H1 (cell line): ENCODE results near the gene DMGDH. TPM values are rescaled to one million over a fixed set of nuclear protein-coding genes. Genes with fewer than 3 reads are reported as not detected.
A peak's percentile ranks its signal among the peaks of the same experiment; 100 is the strongest.

ENCODE experiments used
- BRCA1 ChIP-seq: IDR thresholded peaks from 2 replicates; pipeline ENCODE4 v1.6.1; 2012; ENCODE audit warnings: low read depth, low read length, improper control_type of control experiment
- CREB1 ChIP-seq: IDR thresholded peaks from 2 replicates; pipeline ENCODE4 v1.6.1; 2012; ENCODE audit warnings: inconsistent platforms
- CTCF ChIP-seq, 3 experiments: IDR thresholded peaks; 1 replicate in 2 of 3; 2 replicates in 1 of 3; pipeline versions ENCODE4 v1.5.1 to v1.6.1; 2011; ENCODE audit warnings: low read length in 3 of 3, mild to moderate bottlenecking in 3 of 3, inconsistent platforms in 2 of 3, low read depth in 1 of 3, moderate library complexity in 1 of 3; ENCODE audit not compliant: insufficient read depth in 1 of 3; ENCODE audit errors: control extremely low read depth in 1 of 3
- EP300 ChIP-seq, 2 experiments: IDR thresholded peaks; 1 replicate in 1 of 2; 2 replicates in 1 of 2; pipeline ENCODE4 v1.6.1; 2011 to 2012; ENCODE audit warnings: low read depth in 2 of 2, low read length in 2 of 2, mild to moderate bottlenecking in 2 of 2, borderline replicate concordance in 1 of 2, inconsistent platforms in 1 of 2, moderate library complexity in 1 of 2
- HDAC2 ChIP-seq, 2 experiments: fragments of 300-600 bp in 1 of 2; sonication (generic) in 1 of 2; IDR thresholded peaks; 2 replicates each; pipeline ENCODE4 v1.6.1; 2011 to 2012; ENCODE audit warnings: low read depth in 2 of 2, low read length in 2 of 2, mild to moderate bottlenecking in 2 of 2, moderate library complexity in 2 of 2, borderline replicate concordance in 1 of 2, inconsistent platforms in 1 of 2
- HDAC6 ChIP-seq: IDR thresholded peaks from one replicate; pipeline ENCODE4 v1.7.1; 2012; ENCODE audit warnings: low read depth, mild to moderate bottlenecking, inconsistent platforms, low read length, moderate library complexity
- JUND ChIP-seq: IDR thresholded peaks from 2 replicates; pipeline ENCODE4 v1.6.1; 2011; ENCODE audit warnings: mild to moderate bottlenecking, improper control_type of control experiment, low read length
- RAD21 ChIP-seq, 2 experiments: IDR thresholded peaks in 1 of 2; conservative IDR thresholded peaks in 1 of 2; 2 replicates each; pipeline ENCODE4 v1.6.1; 2011; ENCODE audit warnings: low read depth in 2 of 2, low read length in 2 of 2, improper control_type of control experiment in 1 of 2, inconsistent platforms in 1 of 2, mild to moderate bottlenecking in 1 of 2, moderate library complexity in 1 of 2
- RNF2 ChIP-seq: fragments of 200-900, 300-1000 bp; sonication (generic); IDR thresholded peaks from 2 replicates; pipeline ENCODE4 v1.7.1; 2016; ENCODE audit warnings: borderline replicate concordance, low read depth, mild to moderate bottlenecking, antibody characterized with exemption, low read length; ENCODE audit not compliant: poor library complexity, severe bottlenecking; ENCODE audit errors: missing control alignments
- SP1 ChIP-seq: IDR thresholded peaks from 2 replicates; pipeline ENCODE4 v1.6.1; 2011; ENCODE audit warnings: low read depth, low read length
- TBP ChIP-seq: IDR thresholded peaks from 2 replicates; pipeline ENCODE4 v1.6.1; 2011; ENCODE audit warnings: low read depth, low read length, improper control_type of control experiment
- TEAD4 ChIP-seq: IDR thresholded peaks from 2 replicates; pipeline ENCODE4 v1.6.1; 2012; ENCODE audit warnings: low read depth, low read length, inconsistent platforms, mixed read lengths
- USF2 ChIP-seq: IDR thresholded peaks from 2 replicates; pipeline ENCODE4 v1.6.1; 2011; ENCODE audit warnings: low read length, improper control_type of control experiment
- ZNF274 ChIP-seq: IDR thresholded peaks from 2 replicates; pipeline ENCODE4 v1.7.0; 2012; ENCODE audit warnings: low read length, borderline replicate concordance; ENCODE audit errors: extremely low read depth
- polyA plus RNA-seq, 7 experiments: library from polyadenylated mRNA; depleted of rRNA in 3 of 7; stranded (reverse) in 5 of 7; unstranded in 2 of 7; fragments of >200 nt in 5 of 7; fragments of 200-250 nt in 2 of 7; gene quantifications; 1 replicate in 5 of 7; 2 replicates in 1 of 7; 4 replicates in 1 of 7; pipeline versions ENCODE4 v1.2.1 to v1.2.3, GENCODE V29; 2011 to 2013; ENCODE audit warnings: missing spikeins in 2 of 7, mixed read lengths in 2 of 7
- total RNA-seq: library from RNA; stranded (reverse); fragmentation: NEBNext Ultra II Directional; extraction: Animal tissue kit (Norgen Biotek cat#: 25700); gene quantifications from 2 replicates; pipeline ENCODE4 v1.2.1, GENCODE V29; 2021

The DMGDH gene
- total and polyA plus RNA-seq, 2 of the 8 experiments (the other 6 are each of a cell fraction or from before 2014, with no cell fraction given) = 0.15 TPM; not detected in 1

- TF ChIP-seq RNF2 (no peak), TBP (no peak), SP1 (no peak), TEAD4 (no peak), RAD21 (IDR thresholded peaks at IDR 0.05 in 1 of 2, conservative IDR thresholded peaks at IDR 0.05 in 1 of 2; ENCODE audit: low read depth in 2 of 2, low read length in 2 of 2) (peak; percentile 65 to 78), CTCF (IDR thresholded peaks at IDR 0.05; ENCODE audit: control extremely low read depth in 1 of 3, insufficient read depth in 1 of 3, low read depth in 1 of 3, low read length in 3 of 3) (peak; percentile 76 to 82 (median 77)), BRCA1 (peak; percentile 76), USF2 (no peak), EP300 (IDR thresholded peaks at IDR 0.05; ENCODE audit: borderline replicate concordance in 1 of 2, low read depth in 2 of 2, low read length in 2 of 2) (no peak), JUND (no peak), CREB1 (no peak), HDAC2 (IDR thresholded peaks at IDR 0.05; ENCODE audit: borderline replicate concordance in 1 of 2, low read depth in 2 of 2, low read length in 2 of 2) (no peak), HDAC6 (no peak), ZNF274 (no peak)
Measured at GRCh38 chr5:79109527-79110492, 40.3 kb upstream of the DMGDH start (continued).
